Measurements from ENCODE around the gene ADRB2. TPM values are rescaled to one million over a fixed set of nuclear protein-coding genes. Genes with fewer than 3 reads are reported as not detected.
"Not testable (repeated sequence)": the region's sequence is repeated elsewhere in the genome, so short reads cannot be mapped to it uniquely, and the experiment has no call there.

Gene ADRB2
- total RNA-seq, 2 experiments from 2014 or later = 1.7 to 4.4 TPM

- Mint-ChIP-seq H3K27me3 (peaks cover 4% of the 10 kb centered on the region), H3K9me3 (ENCODE audit: low read depth) (no peaks in the 10 kb centered on the region), H3K4me3 (no peak overlapping the region), H3K36me3 (no peaks in the 10 kb centered on the region), H3K27ac (no peak overlapping the region), H3K4me1 (no peaks in the 10 kb centered on the region)
- ATAC-seq = no peak
- CTCF ChIA-PET = interaction anchor here (0.6 to 0.9 kb wide), 2 partner anchors 36 to 84 kb away, joined by 3 read pairs; no protein-coding TSS in a partner anchor
- DNase-seq = no peak
Observed at GRCh38 chr5:148873690-148874485, 47.5 kb downstream of the ADRB2 start.

DNA sequence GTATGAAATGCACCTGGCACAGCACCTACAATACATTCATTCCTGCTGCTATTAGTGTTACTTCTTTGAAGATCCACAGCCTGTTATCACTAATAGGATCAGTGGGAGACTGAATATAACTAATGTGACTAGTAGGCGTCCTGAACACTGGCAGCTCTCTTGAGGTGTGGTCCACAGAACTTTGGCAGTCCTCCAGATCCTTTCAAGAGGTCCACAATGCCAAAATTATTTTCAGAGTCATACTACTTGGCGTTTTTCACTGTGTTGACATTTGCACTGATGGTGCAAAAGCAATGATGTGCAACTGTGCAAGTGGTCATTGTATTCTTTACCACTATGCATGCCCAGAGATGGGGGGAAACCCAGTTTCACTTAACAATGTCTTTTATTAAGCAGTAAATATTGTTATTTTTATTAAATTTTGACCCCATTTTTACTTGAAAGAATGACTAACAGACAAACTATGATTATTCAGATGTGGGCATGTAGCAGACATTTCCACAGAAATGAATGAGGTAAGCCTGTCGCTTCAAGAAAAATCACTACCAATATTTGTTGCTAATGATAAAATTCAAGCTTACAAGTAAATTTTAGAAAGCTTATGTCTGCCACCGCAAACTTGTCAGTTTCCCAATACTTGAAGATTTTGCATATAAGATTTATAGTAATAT, 48.9 kb downstream of the ADRB2 start:
- no peaks in the 10 kb centered on the region for H3K4me1 Mint-ChIP-seq
- ATAC-seq (no peak), DNase-seq (no peak)
- H3K27me3 Mint-ChIP-seq = peaks cover 4% of the 10 kb centered on the region
- H3K36me3 Mint-ChIP-seq = no peaks in the 10 kb centered on the region
- no peak overlapping the region for H3K27ac Mint-ChIP-seq
- H3K9me3 Mint-ChIP-seq (ENCODE audit: low read depth) = no peaks in the 10 kb centered on the region
- no peak overlapping the region for H3K4me3 Mint-ChIP-seq
- CTCF ChIA-PET = interaction anchor here (0.9 kb wide), 1 partner anchor 82 kb away, joined by 3 read pairs; no protein-coding TSS in a partner anchor

GRCh38 chr5:148877436-148877835, 51.0 kb downstream of the ADRB2 start:
- not testable (repeated sequence) for H3K4me1 Mint-ChIP-seq; H3K27me3 Mint-ChIP-seq; H3K36me3 Mint-ChIP-seq; H3K27ac Mint-ChIP-seq; DNase-seq; H3K4me3 Mint-ChIP-seq; H3K9me3 Mint-ChIP-seq (ENCODE audit: low read depth); ATAC-seq
- CTCF ChIA-PET = interaction anchor here (1.3 kb wide), 1 partner anchor 28 kb away, joined by 3 read pairs; no protein-coding TSS in a partner anchor

Other genes with a start within 250 kb of the ADRB2 start
- gene HTR4, start 172.1 kb upstream of the ADRB2 start, total RNA-seq = not detected
- gene SH3TC2, start 236.5 kb downstream of the ADRB2 start, total RNA-seq = not detected

Measured in activated CD8-positive, alpha-beta memory T cell treated with anti-CD3 and anti-CD28 coated beads, Interleukin-2, amount 10 ng/mL, durations not matched to agents 7 days and 5 days (primary cell).